GM23248 (cell line): ENCODE measurements around the gene STK32B.

ENCODE experiments used
- EZH2 ChIP-seq: fragments of 200-600 bp; sonication (generic); IDR thresholded peaks from 2 replicates; pipeline ENCODE4 v1.6.1; 2018; ENCODE audit warnings: antibody characterized with exemption, mild to moderate bottlenecking; ENCODE audit not compliant: insufficient read depth, poor library complexity, severe bottlenecking
- EZH2phosphoT487 ChIP-seq: fragments of 200-600 bp; sonication (generic); IDR thresholded peaks from 2 replicates; pipeline ENCODE4 v1.6.1; 2018; ENCODE audit warnings: antibody characterized with exemption, moderate library complexity, mild to moderate bottlenecking, low read depth; ENCODE audit not compliant: insufficient read depth

GRCh38 chr4:5379895-5380294, 328.6 kb downstream of the STK32B start:
- TF ChIP-seq EZH2 (no peak), EZH2phosphoT487 (no peak)
